Glomerular endothelial cell (primary cell): ENCODE data around the gene CD7. TPM values are rescaled to one million over a fixed set of nuclear protein-coding genes. Genes with fewer than 3 reads are reported as not detected.
"Not testable (repeated sequence)": the region's sequence is repeated elsewhere in the genome, so short reads cannot be mapped to it uniquely, and the experiment has no call there.

ENCODE experiments used
- DNase-seq: peaks from one replicate; pipeline ENCODE4 v3.0.0-alpha.2; 2011; ENCODE audit warnings: low read depth, low spot score; ENCODE audit errors: extremely low read depth
- total RNA-seq: library from RNA; depleted of rRNA; stranded (reverse); fragments of >200 nt; gene quantifications from 2 replicates; pipeline ENCODE4 v1.2.3, GENCODE V29; 2015

The CD7 gene
- total RNA-seq, 1 donor from 2014 or later = not detected

GRCh38 chr17:82347994-82348393, 30.6 kb upstream of the CD7 start:
- DNase-seq = not testable (repeated sequence)

- no peak for DNase-seq
Measured at GRCh38 chr17:82346342-82347300, 29.2 kb upstream of the CD7 start.

- no peak for DNase-seq
Measured at GRCh38 chr17:82345151-82345976, 28.0 kb upstream of the CD7 start.

GRCh38 chr17:82344175-82344907, 26.9 kb upstream of the CD7 start:
- DNase-seq = no peak

- no peak for DNase-seq
Measured at GRCh38 chr17:82343560-82343959, 26.2 kb upstream of the CD7 start.

- no peak for DNase-seq
Measured at GRCh38 chr17:82342361-82343079, 25.1 kb upstream of the CD7 start.

- no peak for DNase-seq
Measured at GRCh38 chr17:82339634-82340580, 22.5 kb upstream of the CD7 start.

GRCh38 chr17:82338858-82339633, 21.6 kb upstream of the CD7 start:
- no peak for DNase-seq

- DNase-seq = no peak
Measured at GRCh38 chr17:82334622-82335394, 17.4 kb upstream of the CD7 start.

GRCh38 chr17:82334204-82334621, 16.8 kb upstream of the CD7 start:
- DNase-seq = no peak

- no peak for DNase-seq
Measured at GRCh38 chr17:82333279-82334171, 16.1 kb upstream of the CD7 start, which contains the start of gene SECTM1. Gene SECTM1 (minus strand): TSS chr17:82333766. CDS start chr17:82327240, 6,526 bp downstream.

GRCh38 chr17:82332669-82333278, 15.4 kb upstream of the CD7 start:
- no peak for DNase-seq

GRCh38 chr17:82331345-82331939, 14.0 kb upstream of the CD7 start:
- DNase-seq = no peak

- no peak for DNase-seq
Measured at GRCh38 chr17:82330322-82331239, 13.2 kb upstream of the CD7 start.
